HEK293 (cell line): ENCODE data around the gene ZBTB20.

ENCODE experiments used
- CTCF ChIA-PET: fragments of 350-600 bp; formaldehyde crosslinking; extraction: SDS; loops from one replicate; lab custom pipeline; 2021; ENCODE audit warnings: antibody characterized with exemption; lab: Yijun Ruan, JAX
- POLR2A ChIA-PET: fragments of 300-600 bp; formaldehyde crosslinking; extraction: SDS; loops from one replicate; lab custom pipeline; 2020; ENCODE audit warnings: antibody characterized with exemption, inconsistent platforms; lab: Yijun Ruan, JAX
- H3K27ac ChIP-seq: fragments of 200-500 bp; sonication (Bioruptor generic); 2 replicates; pipeline ENCODE4 v1.5.1; 2014; ENCODE audit warnings: low read depth, low read length, control low read depth, inconsistent platforms; ENCODE audit errors: extremely low read depth
- H3K36me3 ChIP-seq, 2 experiments: fragments of 200-500 bp in 1 of 2; sonication (Bioruptor generic) in 1 of 2; 1 replicate in 1 of 2; 2 replicates in 1 of 2; pipeline ENCODE4 v1.5.1; 2014 to 2017; ENCODE audit warnings: inconsistent platforms in 2 of 2, low read length in 2 of 2; ENCODE audit not compliant: control insufficient read depth in 2 of 2, insufficient read depth in 1 of 2
- H3K4me1 ChIP-seq: fragments of 200-500 bp; sonication (Bioruptor generic); 2 replicates; pipeline ENCODE4 v1.5.1; 2014; ENCODE audit warnings: mild to moderate bottlenecking, low read length, inconsistent platforms; ENCODE audit not compliant: control insufficient read depth, insufficient read depth
- H3K4me3 ChIP-seq: 2 replicates; pipeline ENCODE4 v1.5.1; 2011; ENCODE audit warnings: low read depth, mild to moderate bottlenecking, control low read depth, low read length, moderate library complexity
- H3K9me3 ChIP-seq: fragments of 200-500 bp; sonication (Bioruptor generic); 2 replicates; pipeline ENCODE4 v1.5.1; 2014; ENCODE audit warnings: low read depth, low read length, inconsistent platforms; ENCODE audit not compliant: control insufficient read depth, insufficient read depth
- AEBP2 ChIP-seq: fragments of 450-650 bp; formaldehyde crosslinking; IDR thresholded peaks from 2 replicates; pipeline ENCODE4 v1.5.1; 2016; ENCODE audit warnings: missing biosample characterization, missing genetic modification characterization, borderline replicate concordance
- OSR2 ChIP-seq: fragments of 450-650 bp; formaldehyde crosslinking; IDR thresholded peaks from 2 replicates; pipeline ENCODE4 v1.5.1; 2016; ENCODE audit warnings: missing biosample characterization, missing genetic modification characterization
- PATZ1 ChIP-seq: fragments of 450-650 bp; formaldehyde crosslinking; IDR thresholded peaks from 2 replicates; pipeline ENCODE4 v1.5.1; 2016; ENCODE audit warnings: missing biosample characterization, missing genetic modification characterization
- TRIM28 ChIP-seq: IDR thresholded peaks from 2 replicates; pipeline ENCODE4 v1.6.1; 2011; ENCODE audit warnings: low read length, control low read depth, borderline replicate concordance
- YY2 ChIP-seq: fragments of 450-650 bp; formaldehyde crosslinking; IDR thresholded peaks from 2 replicates; pipeline ENCODE4 v1.5.1; 2016; ENCODE audit warnings: missing biosample characterization, missing genetic modification characterization
- ZFP41 ChIP-seq: fragments of 450-650 bp; formaldehyde crosslinking; IDR thresholded peaks from 2 replicates; pipeline ENCODE4 v1.5.1; 2016; ENCODE audit warnings: missing biosample characterization, missing genetic modification characterization, borderline replicate concordance
- ZFP69B ChIP-seq: fragments of 450-650 bp; formaldehyde crosslinking; IDR thresholded peaks from 2 replicates; pipeline ENCODE4 v1.5.1; 2016; ENCODE audit warnings: missing biosample characterization, missing genetic modification characterization
- ZNF138 ChIP-seq: fragments of 450-650 bp; formaldehyde crosslinking; IDR thresholded peaks from 2 replicates; pipeline ENCODE4 v1.5.1; 2016; ENCODE audit warnings: missing biosample characterization, missing genetic modification characterization, borderline replicate concordance
- ZNF175 ChIP-seq: fragments of 450-650 bp; formaldehyde crosslinking; IDR thresholded peaks from 2 replicates; pipeline ENCODE4 v1.5.1; 2016; ENCODE audit warnings: missing biosample characterization, missing genetic modification characterization
- ZNF239 ChIP-seq: fragments of 450-650 bp; formaldehyde crosslinking; IDR thresholded peaks from 2 replicates; pipeline ENCODE4 v1.5.1; 2016; ENCODE audit warnings: missing biosample characterization, missing genetic modification characterization
- ZNF274 ChIP-seq, 2 experiments: fragments of 200-500 bp in 1 of 2; fragments of 450-650 bp in 1 of 2; sonication (Bioruptor generic) in 1 of 2; formaldehyde crosslinking in 1 of 2; IDR thresholded peaks; 2 replicates each; pipeline versions ENCODE4 v1.5.1 to v1.6.1; 2014 to 2016; ENCODE audit warnings: borderline replicate concordance in 1 of 2, inconsistent platforms in 1 of 2, low read length in 1 of 2, missing biosample characterization in 1 of 2, missing genetic modification characterization in 1 of 2
- ZNF335 ChIP-seq: fragments of 450-650 bp; formaldehyde crosslinking; conservative IDR thresholded peaks from 2 replicates; pipeline ENCODE4 v1.5.1; 2016; ENCODE audit warnings: missing biosample characterization, missing genetic modification characterization
- ZNF362 ChIP-seq: fragments of 450-650 bp; formaldehyde crosslinking; IDR thresholded peaks from 2 replicates; pipeline ENCODE4 v1.5.1; 2016; ENCODE audit warnings: missing biosample characterization, missing genetic modification characterization
- ZNF391 ChIP-seq: fragments of 450-650 bp; formaldehyde crosslinking; IDR thresholded peaks from 2 replicates; pipeline ENCODE4 v1.5.1; 2016; ENCODE audit warnings: low read depth, missing biosample characterization, missing genetic modification characterization, borderline replicate concordance
- ZNF416 ChIP-seq: fragments of 450-650 bp; formaldehyde crosslinking; IDR thresholded peaks from 2 replicates; pipeline ENCODE4 v1.5.1; 2016; ENCODE audit warnings: missing biosample characterization, missing genetic modification characterization
- ZNF426 ChIP-seq: fragments of 450-650 bp; formaldehyde crosslinking; IDR thresholded peaks from 2 replicates; pipeline ENCODE4 v1.5.1; 2017; ENCODE audit warnings: missing biosample characterization, missing genetic modification characterization, mild to moderate bottlenecking, inconsistent platforms, moderate library complexity
- ZNF48 ChIP-seq: fragments of 450-650 bp; formaldehyde crosslinking; IDR thresholded peaks from 2 replicates; pipeline ENCODE4 v1.5.1; 2016; ENCODE audit warnings: missing biosample characterization, missing genetic modification characterization
- ZNF544 ChIP-seq: fragments of 450-650 bp; formaldehyde crosslinking; IDR thresholded peaks from 2 replicates; pipeline ENCODE4 v1.5.0; 2017; ENCODE audit warnings: missing biosample characterization, missing genetic modification characterization
- ZNF555 ChIP-seq: fragments of 450-650 bp; formaldehyde crosslinking; conservative IDR thresholded peaks from 2 replicates; pipeline ENCODE4 v1.5.1; 2017; ENCODE audit warnings: missing biosample characterization, mild to moderate bottlenecking, missing genetic modification characterization, inconsistent platforms
- ZNF580 ChIP-seq: fragments of 450-650 bp; formaldehyde crosslinking; IDR thresholded peaks from 2 replicates; pipeline ENCODE4 v1.5.1; 2016; ENCODE audit warnings: missing biosample characterization, missing genetic modification characterization
- ZNF600 ChIP-seq: fragments of 450-650 bp; formaldehyde crosslinking; IDR thresholded peaks from 2 replicates; pipeline ENCODE4 v1.5.1; 2016; ENCODE audit warnings: missing biosample characterization, missing genetic modification characterization
- ZNF621 ChIP-seq: fragments of 450-650 bp; formaldehyde crosslinking; IDR thresholded peaks from 2 replicates; pipeline ENCODE4 v1.5.1; 2017; ENCODE audit warnings: missing biosample characterization, missing genetic modification characterization
- ZNF626 ChIP-seq: fragments of 450-650 bp; sonication (Bioruptor Pico); formaldehyde crosslinking; IDR thresholded peaks from 2 replicates; pipeline ENCODE4 v1.5.1; 2018; ENCODE audit warnings: missing biosample characterization, missing genetic modification characterization, inconsistent platforms
- ZNF629 ChIP-seq: fragments of 450-650 bp; formaldehyde crosslinking; IDR thresholded peaks from 2 replicates; pipeline ENCODE4 v1.5.1; 2017; ENCODE audit warnings: missing biosample characterization, missing genetic modification characterization
- ZNF645 ChIP-seq: fragments of 450-650 bp; formaldehyde crosslinking; IDR thresholded peaks from 2 replicates; pipeline ENCODE4; 2016; ENCODE audit warnings: missing biosample characterization, missing genetic modification characterization
- ZNF677 ChIP-seq: fragments of 450-650 bp; IDR thresholded peaks from 2 replicates; pipeline ENCODE4 v1.5.0; 2018; ENCODE audit warnings: missing biosample characterization, mild to moderate bottlenecking, missing genetic modification characterization, moderate library complexity
- ZNF707 ChIP-seq: fragments of 450-650 bp; formaldehyde crosslinking; IDR thresholded peaks from 2 replicates; pipeline ENCODE4 v1.5.1; 2016; ENCODE audit warnings: missing biosample characterization, missing genetic modification characterization
- ZNF777 ChIP-seq: fragments of 450-650 bp; formaldehyde crosslinking; IDR thresholded peaks from 2 replicates; pipeline ENCODE4 v1.5.1; 2017; ENCODE audit warnings: missing biosample characterization, missing genetic modification characterization, borderline replicate concordance
- ZNF792 ChIP-seq: fragments of 450-650 bp; formaldehyde crosslinking; IDR thresholded peaks from 2 replicates; pipeline ENCODE4 v1.5.1; 2016; ENCODE audit warnings: missing biosample characterization, missing genetic modification characterization
- ZSCAN16 ChIP-seq: fragments of 450-650 bp; formaldehyde crosslinking; IDR thresholded peaks from 2 replicates; pipeline ENCODE4 v1.5.1; 2016; ENCODE audit warnings: missing biosample characterization, missing genetic modification characterization

The ZBTB20 gene

GRCh38 chr3:114789803-114790202 lies 357.3 kb downstream of the ZBTB20 start (continued):
- TF ChIP-seq ZNF600 (no peak), ZNF426 (no peak), ZNF391 (tag by site-specific recombination) (no peak)

GRCh38 chr3:114775395-114775794 lies 371.7 kb downstream of the ZBTB20 start:
- Histone ChIP-seq H3K36me3 (no peaks in the 10 kb centered on the region), H3K4me3 (no peak overlapping the region), H3K4me1 (no peaks in the 10 kb centered on the region), H3K9me3 (no peaks in the 10 kb centered on the region), H3K27ac (no peak overlapping the region)
- ChIA-PET CTCF (interaction anchor here (0.7 kb wide), 1 partner anchor 99 kb away, joined by 4 read pairs; no protein-coding TSS in a partner anchor), POLR2A (no interaction called here)
- TF ChIP-seq ZNF544 (tag by site-specific recombination) (no peak), ZNF138 (tag by site-specific recombination) (no peak), ZNF621 (tag by site-specific recombination) (no peak), ZNF274 (IDR thresholded peaks at IDR 0.05; ENCODE audit: low read length) (no peak), ZNF274 (tag by site-specific recombination; IDR thresholded peaks at IDR 0.05; ENCODE audit: borderline replicate concordance) (no peak), ZFP41 (tag by site-specific recombination) (no peak), ZNF175 (tag by site-specific recombination) (no peak), ZNF707 (tag by site-specific recombination) (no peak), TRIM28 (no peak), ZNF48 (tag by site-specific recombination) (no peak), OSR2 (no peak), ZFP69B (tag by site-specific recombination) (no peak), AEBP2 (tag by site-specific recombination) (no peak), YY2 (tag by site-specific recombination) (no peak), ZNF416 (tag by site-specific recombination) (no peak), ZNF626 (tag by site-specific recombination) (no peak), ZNF677 (tag by site-specific recombination) (no peak)

GRCh38 chr3:114770874-114771273 lies 376.2 kb downstream of the ZBTB20 start:
- H3K36me3 ChIP-seq, result no peaks in the 10 kb centered on the region
- TF ChIP-seq ZFP69B (tag by site-specific recombination) (no peak), ZNF555 (tag by site-specific recombination) (no peak), ZNF362 (no peak), YY2 (tag by site-specific recombination) (no peak), ZNF645 (no peak), ZNF629 (tag by site-specific recombination) (no peak), ZSCAN16 (tag by site-specific recombination) (no peak), ZNF335 (tag by site-specific recombination) (no peak), PATZ1 (tag by site-specific recombination) (no peak), ZNF239 (tag by site-specific recombination) (no peak), ZNF580 (tag by site-specific recombination) (no peak), ZNF792 (no peak), ZNF777 (tag by site-specific recombination) (no peak)

More at GRCh38 chr3:114770874-114771273, 376.2 kb downstream of the ZBTB20 start:
- ChIA-PET POLR2A (no interaction called here), CTCF (no interaction called here)
- no peak overlapping the region for H3K27ac ChIP-seq
- no peak overlapping the region for H3K4me3 ChIP-seq
- H3K4me1 ChIP-seq, result no peaks in the 10 kb centered on the region
- H3K9me3 ChIP-seq, result no peaks in the 10 kb centered on the region
